ENCODE measurements around the gene GPR152. TPM values are rescaled to one million over a fixed set of nuclear protein-coding genes. Genes with fewer than 3 reads are reported as not detected.

Gene GPR152
- total RNA-seq, 4 donors from 2014 or later: not detected

- intact Hi-C loops (cut with DNase I): loop anchor here (5.0 kb wide), 1 partner anchor 46 kb away; the partner anchor contains the start of gene TMEM134
- WGBS, 2 donors: 70 to 78% methylated on average over 22 of the region's 22 CpGs
- peak overlapping the region in 1 of 3 donors; percentile 54 for H3K4me3 ChIP-seq (replicated peaks in 1 of 3)
- no peaks in the 10 kb centered on the region for H3K36me3 ChIP-seq
- no peaks in the 10 kb centered on the region for H3K9me3 ChIP-seq
- no peaks in the 10 kb centered on the region for H3K27me3 ChIP-seq
- H3K4me1 ChIP-seq: peaks cover 9 to 44% of the 10 kb centered on the region in 2 donors
- TF ChIP-seq CTCF (IDR thresholded peaks at IDR 0.05): no peak
- TF ChIP-seq POLR2A (IDR thresholded peaks at IDR 0.05): no peak
- DNase-seq: no peak
- H3K27ac ChIP-seq: peak overlapping the region in 1 of 3 donors; percentile 80
Measured at GRCh38 chr11:67421430-67422031, 31.0 kb downstream of the GPR152 start.

GRCh38 chr11:67420646-67421429 is 31.7 kb downstream of the GPR152 start:
- Histone ChIP-seq H3K4me1 (peaks cover 14 to 51% of the 10 kb centered on the region in 2 donors), H3K27ac (peak overlapping the region; percentile 58 to 84 (median 80)), H3K27me3 (no peaks in the 10 kb centered on the region), H3K4me3 (replicated peaks in 1 of 3) (peak overlapping the region; percentile 49 to 60 (median 54)), H3K9me3 (no peaks in the 10 kb centered on the region), H3K36me3 (no peaks in the 10 kb centered on the region)
- 1% methylated on average over 17 to 21 of the region's 97 CpGs for WGBS, 2 donors
- intact Hi-C loops (cut with DNase I): loop anchor here (5.0 kb wide), 1 partner anchor 46 kb away; the partner anchor contains the start of gene TMEM134
- peak; percentile 97 for DNase-seq
- TF ChIP-seq POLR2A (IDR thresholded peaks at IDR 0.05) (peak; percentile 21 to 87), CTCF (IDR thresholded peaks at IDR 0.05) (peak in 1 of 6 experiments; percentile 27)

GRCh38 chr11:67420147-67420645 is 32.3 kb downstream of the GPR152 start:
- H3K4me1 ChIP-seq: peaks cover 16 to 56% of the 10 kb centered on the region in 2 donors
- WGBS, 2 donors: 22% methylated on average over 3 of the region's 15 CpGs; no CpG with 5 or more reads in 1 of the 2 donors

GRCh38 chr11:67419325-67420049 is 33.0 kb downstream of the GPR152 start:
- intact Hi-C loops (cut with DNase I): loop anchor here (5.0 kb wide), 1 partner anchor 48 kb away; the partner anchor contains the start of gene TMEM134
- no peak for DNase-seq
- Histone ChIP-seq H3K4me3 (replicated peaks in 1 of 3) (no peak overlapping the region), H3K9me3 (no peaks in the 10 kb centered on the region), H3K36me3 (no peaks in the 10 kb centered on the region), H3K27ac (peak overlapping the region in 1 of 3 donors; percentile 44), H3K4me1 (peaks cover 16 to 62% of the 10 kb centered on the region in 2 donors), H3K27me3 (no peaks in the 10 kb centered on the region)
- TF ChIP-seq POLR2A (IDR thresholded peaks at IDR 0.05) (no peak), CTCF (IDR thresholded peaks at IDR 0.05) (no peak)
- WGBS, 2 donors: 94 to 96% methylated on average over 8 to 18 of the region's 21 CpGs

More at GRCh38 chr11:67420147-67420645, 32.3 kb downstream of the GPR152 start:
- no peaks in the 10 kb centered on the region for H3K36me3 ChIP-seq
- peak overlapping the region in 2 of 3 donors; percentile 49 to 54 for H3K4me3 ChIP-seq (replicated peaks in 1 of 3)
- no peak for DNase-seq
- intact Hi-C loops (cut with DNase I): loop anchor here (5.0 kb wide), 1 partner anchor 47 kb away; the partner anchor contains the start of gene TMEM134
- no peak for TF ChIP-seq POLR2A (IDR thresholded peaks at IDR 0.05)
- no peak for TF ChIP-seq CTCF (IDR thresholded peaks at IDR 0.05)
- peak overlapping the region; percentile 58 to 84 (median 80) for H3K27ac ChIP-seq
- no peaks in the 10 kb centered on the region for H3K27me3 ChIP-seq
- no peaks in the 10 kb centered on the region for H3K9me3 ChIP-seq
